Naive thymus-derived CD8-positive, alpha-beta T cell (primary cell): ENCODE results near the gene GMIP. TPM values are rescaled to one million over a fixed set of nuclear protein-coding genes. Genes with fewer than 3 reads are reported as not detected.

ENCODE experiments used
- ATAC-seq, 2 donors: fragments of 150-1000 bp; cut with Tn5 transposase in 1 of 2; sonication (Bioruptor Pico), chemical (Tn5 transposase) in 1 of 2; 1 replicate in 1 of 2; 2 replicates in 1 of 2; pipeline ENCODE4 v1.10.0; 2021; ENCODE audit warnings: mild to moderate bottlenecking in 2 of 2, moderate library complexity in 2 of 2
- POLR2A ChIA-PET: fragments of 350-600 bp; sonication (Branson Sonifier 250); formaldehyde crosslinking; loops from one replicate; lab custom pipeline; 2021; ENCODE audit warnings: antibody characterized with exemption; lab: Charles Lee
- DNase-seq, 10 donors: peaks; one replicate each; pipeline versions ENCODE4 v3.0.0 to v3.0.0-alpha.2; 2020 to 2022
- H3K27ac Mint-ChIP-seq, 10 donors: one replicate each; pipeline ENCODE4 v1.8.0; 2020 to 2022; ENCODE audit warnings: mild to moderate bottlenecking in 10 of 10, mixed read lengths in 10 of 10, moderate library complexity in 4 of 10, inconsistent platforms in 1 of 10
- H3K27me3 Mint-ChIP-seq, 5 donors: one replicate each; pipeline ENCODE4 v1.8.0; 2021 to 2022; ENCODE audit warnings: mixed read lengths in 5 of 5
- H3K36me3 Mint-ChIP-seq, 3 donors: one replicate each; pipeline ENCODE4 v1.8.0; 2020 to 2022; ENCODE audit warnings: mixed read lengths in 3 of 3, mild to moderate bottlenecking in 2 of 3, inconsistent platforms in 1 of 3
- H3K4me1 Mint-ChIP-seq, 4 donors: one replicate each; pipeline ENCODE4 v1.8.0; 2021 to 2022; ENCODE audit warnings: mixed read lengths in 4 of 4
- H3K4me3 Mint-ChIP-seq, 10 donors: one replicate each; pipeline ENCODE4 v1.8.0; 2020 to 2022; ENCODE audit warnings: mild to moderate bottlenecking in 10 of 10, mixed read lengths in 10 of 10, moderate library complexity in 6 of 10, inconsistent platforms in 1 of 10
- H3K9me3 Mint-ChIP-seq, 9 donors: one replicate each; pipeline ENCODE4 v1.8.0; 2020 to 2022; ENCODE audit warnings: mixed read lengths in 9 of 9, mild to moderate bottlenecking in 3 of 9, inconsistent platforms in 1 of 9, moderate library complexity in 1 of 9
- polyA plus RNA-seq, 3 donors: library from polyadenylated mRNA; unstranded; fragments of 300-500 nt; fragmentation: Illumina TruSeq; gene quantifications; one replicate each; pipeline ENCODE4 v1.2.3, GENCODE V29; 2021
- total RNA-seq, 8 experiments: library from RNA in 2 of 8; stranded (reverse) in 2 of 8; gene quantifications; one replicate each; pipeline ENCODE4 v1.2.3 and lab custom pipeline; 2021 to 2026

GMIP gene
- total and polyA plus RNA-seq, 5 experiments from 2014 or later, result 40.6 to 135 (median 72.4) TPM

- H3K27ac Mint-ChIP-seq, result peak overlapping the region in 8 of 10 donors; percentile 20 to 87 (median 78)
- H3K4me3 Mint-ChIP-seq, result no peak overlapping the region
- POLR2A ChIA-PET, result interaction anchor here (1.1 to 1.7 kb wide), 2 partner anchors 10 to 28 kb away, joined by 3 to 5 read pairs; no protein-coding TSS in a partner anchor
- peaks cover 0 to 11% (median 2%) of the 10 kb centered on the region in 3 donors for H3K36me3 Mint-ChIP-seq
- peaks cover 0 to 28% (median 21%) of the 10 kb centered on the region in 4 donors for H3K4me1 Mint-ChIP-seq
- DNase-seq (no peak), ATAC-seq (no peak)
- no peaks in the 10 kb centered on the region for H3K27me3 Mint-ChIP-seq
- H3K9me3 Mint-ChIP-seq, result no peaks in the 10 kb centered on the region
Measured at GRCh38 chr19:19581391-19581790, 62.1 kb downstream of the GMIP start.

DNA sequence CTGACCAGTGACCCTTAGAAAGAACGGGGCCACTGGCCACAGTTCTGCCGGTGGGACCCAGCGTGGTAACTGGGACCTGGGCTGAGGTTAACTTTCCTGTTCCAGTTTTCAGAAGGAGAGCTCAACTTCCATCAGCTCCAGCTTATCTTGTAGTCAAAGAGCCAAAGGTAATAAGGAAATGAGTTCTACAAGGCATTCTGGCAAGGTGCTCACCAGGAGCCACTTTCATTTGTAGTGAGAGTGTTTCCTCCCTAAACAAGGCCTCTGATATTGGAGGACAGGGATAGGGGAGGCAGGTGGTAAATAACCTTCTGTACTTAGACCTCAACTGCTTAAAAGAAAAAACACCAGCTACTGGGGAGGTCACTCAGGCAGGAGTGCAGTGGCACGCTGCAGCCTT is 63.0 kb downstream of the GMIP start:
- H3K4me3 Mint-ChIP-seq, result no peak overlapping the region
- no peak for ATAC-seq
- POLR2A ChIA-PET, result no interaction called here
- peaks cover 0 to 7% (median 2%) of the 10 kb centered on the region in 3 donors for H3K36me3 Mint-ChIP-seq
- no peaks in the 10 kb centered on the region for H3K27me3 Mint-ChIP-seq
- H3K4me1 Mint-ChIP-seq, result peaks cover 0 to 32% (median 20%) of the 10 kb centered on the region in 4 donors
- H3K9me3 Mint-ChIP-seq, result no peaks in the 10 kb centered on the region
- no peak for DNase-seq
- H3K27ac Mint-ChIP-seq, result peak overlapping the region in 5 of 10 donors; percentile 40 to 83 (median 63)

- no peaks in the 10 kb centered on the region for H3K9me3 Mint-ChIP-seq
- H3K4me3 Mint-ChIP-seq, result no peak overlapping the region
- POLR2A ChIA-PET, result no interaction called here
- H3K27me3 Mint-ChIP-seq, result no peaks in the 10 kb centered on the region
- H3K36me3 Mint-ChIP-seq, result peaks cover 0 to 5% (median 2%) of the 10 kb centered on the region in 3 donors
- ATAC-seq, result no peak
- peaks cover 0 to 35% (median 21%) of the 10 kb centered on the region in 4 donors for H3K4me1 Mint-ChIP-seq
- peak overlapping the region in 5 of 10 donors; percentile 53 to 67 (median 66) for H3K27ac Mint-ChIP-seq
- DNase-seq, result no peak
Measured at GRCh38 chr19:19579533-19580361, 63.7 kb downstream of the GMIP start.

Other genes with a start within 250 kb of the GMIP start
- gene GATAD2A, start 238.0 kb downstream of the GMIP start, total RNA-seq, result 100 to 1,000 TPM; 101 to 107 TPM
- 10 to 100 TPM; 14.5 to 35.1 (median 20.2) TPM for gene GATAD2A, start 238.0 kb downstream of the GMIP start, polyA plus RNA-seq
- 10 to 100 TPM in 1 of 2 experiments, 1 to 10 TPM in 1; 9.3 to 10.8 TPM for gene TSSK6, start 128.1 kb downstream of the GMIP start, total RNA-seq
- 1 to 10 TPM in 2 of 3 donors, under 1 TPM in 1; 0.59 to 3.7 (median 3.1) TPM for gene TSSK6, start 128.1 kb downstream of the GMIP start, polyA plus RNA-seq
- gene NDUFA13, start 127.4 kb downstream of the GMIP start, total RNA-seq, result 100 to 1,000 TPM; 177 to 180 TPM
- 100 to 1,000 TPM; 329 to 360 (median 338) TPM for gene NDUFA13, start 127.4 kb downstream of the GMIP start, polyA plus RNA-seq
- 10 to 100 TPM; 11.1 to 12.8 TPM for gene YJEFN3, start 114.7 kb downstream of the GMIP start, total RNA-seq
- gene YJEFN3, start 114.7 kb downstream of the GMIP start, polyA plus RNA-seq, result under 1 TPM in 2 of 3 donors, not detected in 1; 0.08 to 0.63 TPM
- gene CILP2, start 105.4 kb downstream of the GMIP start, total RNA-seq, result under 1 TPM; 0.31 to 0.41 TPM
- gene CILP2, start 105.4 kb downstream of the GMIP start, polyA plus RNA-seq, result under 1 TPM in 2 of 3 donors, not detected in 1; 0.56 to 0.64 TPM
- gene PBX4, start 25.0 kb downstream of the GMIP start, total RNA-seq, result 10 to 100 TPM; 46.0 to 49.4 TPM
- gene PBX4, start 25.0 kb downstream of the GMIP start, polyA plus RNA-seq, result 1 to 10 TPM; 2.6 to 6.9 (median 4.2) TPM
- gene LPAR2, start 15.4 kb downstream of the GMIP start, total RNA-seq, result 10 to 100 TPM; 82.7 to 93.1 TPM
- gene LPAR2, start 15.4 kb downstream of the GMIP start, polyA plus RNA-seq, result 10 to 100 TPM; 12.9 to 38.0 (median 16.7) TPM
- gene ATP13A1, start 20.0 kb upstream of the GMIP start, total RNA-seq, result 100 to 1,000 TPM; 155 to 158 TPM
- gene ATP13A1, start 20.0 kb upstream of the GMIP start, polyA plus RNA-seq, result 10 to 100 TPM; 15.3 to 46.7 (median 20.7) TPM
- gene ZNF101, start 25.2 kb upstream of the GMIP start, total RNA-seq, result 100 to 1,000 TPM; 252 to 269 TPM
- gene ZNF101, start 25.2 kb upstream of the GMIP start, polyA plus RNA-seq, result 100 to 1,000 TPM in 2 of 3 donors, 10 to 100 TPM in 1; 99.7 to 144 (median 131) TPM
- 10 to 100 TPM; 39.8 TPM for gene ZNF14, start 89.5 kb upstream of the GMIP start, total RNA-seq
- gene ZNF14, start 89.5 kb upstream of the GMIP start, polyA plus RNA-seq, result 10 to 100 TPM in 2 of 3 donors, 1 to 10 TPM in 1; 8.2 to 16.3 (median 11.4) TPM
- gene ZNF506, start 178.1 kb upstream of the GMIP start, total RNA-seq, result 10 to 100 TPM; 85.5 to 98.7 TPM
- 10 to 100 TPM; 23.4 to 29.6 (median 27.8) TPM for gene ZNF506, start 178.1 kb upstream of the GMIP start, polyA plus RNA-seq
- 10 to 100 TPM; 36.8 to 37.5 TPM for gene ZNF253, start 222.2 kb upstream of the GMIP start, total RNA-seq
- gene ZNF253, start 222.2 kb upstream of the GMIP start, polyA plus RNA-seq, result 1 to 10 TPM; 7.1 to 9.4 (median 8.9) TPM